Activated CD4-positive, alpha-beta T cell treated with anti-CD3 and anti-CD28 coated beads for 4 hours (primary cell): ENCODE measurements around the gene IL1RAPL2.
"Not testable (repeated sequence)": the region's sequence is repeated elsewhere in the genome, so short reads cannot be mapped to it uniquely, and the experiment has no call there.

Experiments used
- DNase-seq, 2 donors: peaks; one replicate each; pipeline ENCODE4 v3.0.0-alpha.2; 2020

IL1RAPL2 gene

GRCh38 chrX:105191878-105192277 lies 625.9 kb downstream of the IL1RAPL2 start:
- no peak for DNase-seq

DNA sequence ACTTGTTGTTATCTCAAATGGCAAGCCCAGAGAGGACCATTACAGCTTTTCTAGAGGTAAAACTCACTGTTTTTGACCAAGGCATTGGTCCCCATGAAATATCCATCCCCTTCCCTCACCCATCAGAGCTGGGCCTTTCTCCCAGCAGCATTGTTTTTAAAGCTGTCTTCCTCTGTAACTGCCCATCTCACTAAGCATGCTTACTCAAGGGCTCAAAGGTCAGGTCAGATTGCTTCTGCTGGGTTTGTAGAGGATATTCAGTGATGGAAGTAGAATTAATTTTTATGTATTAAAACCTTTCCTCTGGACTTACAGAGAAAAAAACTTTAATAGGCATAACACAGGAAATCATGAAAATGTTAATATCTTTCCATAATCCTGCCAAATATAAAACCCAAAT lies 643.4 kb downstream of the IL1RAPL2 start:
- no peak for DNase-seq

- DNase-seq, result no peak
Observed at GRCh38 chrX:105210258-105210657, 644.3 kb downstream of the IL1RAPL2 start.

- DNase-seq, result no peak
Observed at GRCh38 chrX:105211066-105211575, 645.1 kb downstream of the IL1RAPL2 start.

DNA sequence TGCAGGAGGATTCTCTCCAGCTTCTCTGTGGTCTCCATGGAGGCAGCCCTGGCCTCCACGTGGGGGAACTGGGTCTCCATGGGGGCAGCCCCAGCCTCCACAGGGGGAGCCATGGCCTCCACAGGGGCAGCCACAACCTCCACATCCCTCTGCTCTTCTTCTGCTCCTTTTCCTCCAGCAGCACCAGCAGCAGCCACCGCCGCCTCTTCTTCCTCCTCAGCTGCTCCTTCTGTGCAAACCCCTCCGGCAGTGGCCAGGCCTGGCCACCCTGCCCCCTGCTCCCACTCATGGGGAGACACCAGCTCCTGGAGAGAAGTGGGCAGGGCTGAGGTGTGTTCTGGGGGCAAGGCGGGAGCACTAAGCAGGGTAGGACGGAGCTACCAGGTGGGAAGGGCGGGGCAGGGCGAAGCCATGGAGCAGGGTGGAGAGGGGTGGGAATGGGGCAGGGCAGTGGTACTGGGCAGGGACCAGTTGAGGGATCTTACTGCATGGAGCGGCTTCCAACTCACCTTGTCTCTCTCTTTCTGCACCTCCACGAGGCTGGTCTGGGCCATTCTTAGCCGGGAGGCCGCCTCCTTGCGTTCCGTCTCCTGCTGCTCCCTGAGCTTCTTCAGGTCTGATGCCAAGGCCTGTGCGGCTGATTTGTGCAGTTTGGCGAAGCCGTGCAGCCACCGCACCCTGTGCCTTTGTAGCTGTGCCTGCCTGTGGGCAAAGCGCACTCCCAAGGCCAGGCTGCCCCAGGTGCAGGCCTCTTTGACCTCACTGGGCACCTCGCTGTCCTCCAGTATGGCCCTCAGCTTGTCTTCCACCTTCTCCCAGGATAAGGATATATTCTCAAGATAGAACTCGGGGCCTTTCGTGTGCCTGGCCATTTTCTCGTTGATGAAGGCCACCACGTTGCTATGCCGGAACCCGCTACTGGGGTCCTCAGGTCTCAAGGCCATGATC lies 653.7 kb downstream of the IL1RAPL2 start:
- no peak for DNase-seq

- DNase-seq, result no peak
Observed at GRCh38 chrX:105220636-105221035, 654.6 kb downstream of the IL1RAPL2 start, which contains the start of gene TEX13A. Gene TEX13A, minus strand, starts transcription at chrX:105220694. Its CDS starts 297 bp downstream, at chrX:105220397.

DNA sequence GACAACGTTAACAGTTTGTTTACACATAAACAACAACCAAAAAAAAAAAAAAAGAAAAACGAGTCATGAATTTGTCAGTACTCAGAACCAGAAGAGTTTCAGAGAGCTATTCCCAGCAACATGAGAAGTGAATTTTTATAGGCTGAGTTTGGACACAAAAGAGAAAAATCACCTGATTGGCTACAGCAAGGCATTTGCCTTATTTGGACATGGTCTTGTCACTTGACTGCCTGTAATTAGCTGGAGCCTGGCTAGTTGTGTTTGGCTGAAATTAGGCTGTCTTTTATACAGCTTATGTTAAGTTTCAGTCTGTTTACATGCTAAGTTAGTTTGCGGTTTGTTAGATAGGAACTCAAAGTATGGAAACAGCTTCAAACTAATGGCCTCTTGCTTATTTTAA lies 655.4 kb downstream of the IL1RAPL2 start:
- DNase-seq, result no peak

GRCh38 chrX:105226499-105226898 lies 660.5 kb downstream of the IL1RAPL2 start:
- no peak for DNase-seq

DNA sequence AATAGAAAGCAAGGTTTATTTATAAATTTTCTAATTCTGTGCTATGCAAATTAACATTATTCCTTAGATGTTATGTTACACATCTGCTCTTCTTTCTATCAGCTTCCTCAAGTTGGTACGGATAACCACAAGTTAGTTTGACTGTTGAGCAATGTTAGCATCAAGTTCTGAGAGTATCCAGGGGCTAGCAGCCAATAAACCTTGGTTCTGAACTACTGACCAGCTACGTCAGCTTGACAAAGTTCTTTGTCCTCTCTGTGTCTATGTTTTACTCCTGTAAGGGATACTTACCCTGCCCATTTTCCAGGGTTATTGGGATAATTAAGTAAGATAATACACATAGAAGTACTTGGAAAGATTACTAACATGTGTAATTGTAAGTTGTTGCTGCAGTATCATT lies 662.6 kb downstream of the IL1RAPL2 start:
- no peak for DNase-seq

DNA sequence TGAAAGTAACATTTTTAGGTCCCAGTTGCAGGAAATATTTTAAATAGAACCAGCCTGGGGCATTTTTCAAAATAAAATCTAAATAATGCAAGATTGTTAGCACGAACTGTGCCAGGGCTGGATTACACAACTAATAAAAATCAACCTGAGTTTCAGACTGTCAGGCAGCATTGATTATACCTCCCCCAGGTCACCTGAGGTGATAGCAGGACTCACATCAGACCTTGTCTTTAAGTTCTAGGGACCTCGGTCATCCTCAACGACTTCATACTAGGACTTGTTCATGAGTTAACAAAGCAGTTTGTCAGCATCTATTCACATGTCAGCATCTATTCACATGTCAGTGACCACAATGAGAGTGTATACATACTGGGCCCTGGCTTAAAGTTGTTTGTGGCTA lies 663.1 kb downstream of the IL1RAPL2 start:
- DNase-seq, result no peak

DNA sequence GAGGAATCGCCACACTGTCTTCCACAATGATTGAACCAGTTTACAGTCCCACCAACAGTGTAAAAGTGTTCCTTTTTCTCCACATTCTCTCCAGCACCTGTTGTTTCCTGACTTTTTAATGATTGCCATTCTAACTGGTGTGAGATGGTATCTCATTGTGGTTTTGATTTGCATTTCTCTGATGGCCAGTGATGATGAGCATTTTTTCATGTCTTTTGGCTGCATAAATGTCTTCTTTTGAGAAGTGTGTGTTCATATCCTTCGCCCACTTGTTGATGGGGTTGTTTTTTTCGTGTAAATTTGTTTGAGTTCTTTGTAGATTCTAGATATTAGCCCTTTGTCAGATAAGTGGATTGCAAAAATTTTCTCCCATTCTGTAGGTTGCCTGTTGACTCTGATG lies 671.4 kb downstream of the IL1RAPL2 start:
- not testable (repeated sequence) for DNase-seq

- DNase-seq, result no peak
Observed at GRCh38 chrX:105241056-105241455, 675.1 kb downstream of the IL1RAPL2 start.

DNA sequence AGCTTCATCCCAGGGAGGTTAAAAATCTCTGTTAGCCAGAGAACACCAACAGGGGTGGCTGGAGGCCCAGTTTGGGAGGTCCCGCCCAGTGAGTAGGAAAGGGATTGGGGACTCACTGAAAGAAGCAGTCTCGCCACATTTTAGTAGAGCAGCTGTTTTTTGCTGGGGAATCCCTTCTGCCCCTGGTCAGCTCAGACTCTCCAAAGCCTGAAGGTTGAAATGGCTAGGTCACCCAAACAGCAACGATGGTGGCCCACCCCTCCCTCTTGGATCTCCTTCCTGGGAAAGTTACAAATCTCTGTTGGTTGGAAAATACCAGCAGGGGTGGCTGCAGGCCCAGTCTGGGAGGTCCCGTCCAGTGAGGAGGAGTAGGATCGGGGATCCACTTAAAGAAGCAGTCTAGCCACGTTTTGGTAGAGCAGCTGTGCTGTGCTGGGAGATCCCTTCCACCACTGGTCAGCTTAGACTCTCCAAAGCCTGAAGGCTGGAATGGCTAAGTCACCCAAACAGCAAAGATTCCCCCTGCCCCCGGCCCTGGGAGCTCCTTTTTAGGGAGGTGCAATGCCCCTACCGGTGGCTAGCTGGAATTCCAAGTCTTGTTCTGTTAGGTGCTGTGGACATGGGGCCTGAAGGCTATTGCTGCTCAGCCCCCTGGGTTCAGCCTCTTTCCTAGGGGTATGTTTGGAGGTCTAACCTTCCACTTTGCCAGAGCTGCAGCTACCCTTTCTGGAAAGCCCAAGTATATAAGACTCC lies 694.5 kb downstream of the IL1RAPL2 start:
- DNase-seq, result no peak

DNA sequence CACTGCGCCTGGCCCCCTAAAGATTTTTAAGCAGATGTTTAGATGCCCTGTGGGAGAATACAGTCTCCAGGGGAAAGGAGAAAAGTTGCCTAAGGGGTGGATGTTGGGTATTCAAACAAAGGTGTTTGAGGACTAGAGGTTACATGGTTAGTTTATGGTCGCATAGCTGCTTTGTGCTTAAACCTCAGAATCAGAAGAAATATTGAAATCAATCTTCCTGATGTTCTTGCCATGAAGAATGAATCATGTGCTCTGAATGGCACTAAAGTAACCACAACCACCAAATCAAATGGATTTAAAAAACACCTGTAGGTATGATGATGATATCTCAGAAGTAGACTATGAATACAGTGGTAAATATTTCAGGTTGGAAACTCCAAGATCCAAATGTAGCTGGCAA lies 697.2 kb downstream of the IL1RAPL2 start:
- no peak for DNase-seq

- DNase-seq, result no peak
Observed at GRCh38 chrX:105263801-105264200, 697.8 kb downstream of the IL1RAPL2 start.

DNA sequence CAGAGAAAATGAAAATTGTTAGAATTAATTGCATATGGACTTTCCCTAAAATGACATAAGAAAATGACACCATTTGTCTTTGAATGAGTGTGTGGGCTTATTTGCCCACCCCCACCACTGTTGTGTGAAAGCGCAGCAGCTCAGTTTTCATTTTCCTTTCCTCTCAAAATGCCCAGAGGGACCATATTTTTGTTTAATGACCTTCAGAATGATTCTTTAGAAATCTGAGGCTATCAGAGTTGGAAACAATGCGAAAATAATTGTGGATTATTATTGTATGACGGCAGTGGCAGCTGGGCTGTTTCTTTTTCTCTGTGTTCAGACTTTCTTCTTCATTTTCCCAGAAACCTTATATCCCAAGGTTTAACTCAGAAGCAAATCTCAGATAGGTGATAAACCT lies 699.1 kb downstream of the IL1RAPL2 start:
- DNase-seq, result no peak

- no peak for DNase-seq
Observed at GRCh38 chrX:105266456-105266855, 700.5 kb downstream of the IL1RAPL2 start.

- DNase-seq, result no peak
Observed at GRCh38 chrX:105267167-105267566, 701.2 kb downstream of the IL1RAPL2 start.

GRCh38 chrX:105269386-105269785 lies 703.4 kb downstream of the IL1RAPL2 start:
- DNase-seq, result no peak

- DNase-seq, result no peak
Observed at GRCh38 chrX:105273326-105273725, 707.3 kb downstream of the IL1RAPL2 start.

DNA sequence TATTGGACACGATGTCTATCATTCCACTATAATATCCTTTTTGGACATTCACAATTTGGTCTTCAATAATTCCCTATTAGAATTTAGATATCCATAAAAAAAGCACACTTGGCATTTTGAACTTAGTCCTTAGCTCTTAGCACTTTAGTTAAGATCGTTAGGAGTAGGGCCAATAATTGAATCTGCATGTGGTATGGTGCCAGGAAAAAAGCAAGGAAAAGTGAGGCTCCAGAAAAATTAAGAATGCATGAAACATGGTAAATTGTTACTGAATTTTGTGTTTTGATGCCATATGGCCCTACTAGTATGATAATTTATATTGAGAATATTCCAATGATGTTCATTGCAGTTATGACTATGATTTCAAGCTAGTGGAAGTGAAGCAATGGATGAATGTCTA lies 708.1 kb downstream of the IL1RAPL2 start:
- DNase-seq, result no peak

DNA sequence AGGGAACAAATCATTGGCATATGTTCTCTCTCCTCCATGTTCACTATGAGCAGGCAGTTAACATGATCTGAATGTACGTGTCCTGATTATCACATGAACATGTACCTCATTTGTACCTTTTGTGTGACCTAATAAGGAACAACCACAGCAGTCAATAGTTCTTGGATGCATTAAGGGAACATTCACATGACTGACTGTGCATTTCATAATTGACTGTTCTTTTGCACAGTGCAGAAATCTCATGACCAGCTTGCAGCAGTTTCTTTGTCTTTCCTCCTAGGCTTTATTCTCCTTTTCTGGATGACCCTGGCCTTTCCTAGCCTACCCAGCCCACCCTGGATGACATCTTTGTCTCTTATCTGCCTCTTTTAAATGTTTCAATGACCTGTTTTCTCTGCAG lies 711.1 kb downstream of the IL1RAPL2 start:
- no peak for DNase-seq

DNA sequence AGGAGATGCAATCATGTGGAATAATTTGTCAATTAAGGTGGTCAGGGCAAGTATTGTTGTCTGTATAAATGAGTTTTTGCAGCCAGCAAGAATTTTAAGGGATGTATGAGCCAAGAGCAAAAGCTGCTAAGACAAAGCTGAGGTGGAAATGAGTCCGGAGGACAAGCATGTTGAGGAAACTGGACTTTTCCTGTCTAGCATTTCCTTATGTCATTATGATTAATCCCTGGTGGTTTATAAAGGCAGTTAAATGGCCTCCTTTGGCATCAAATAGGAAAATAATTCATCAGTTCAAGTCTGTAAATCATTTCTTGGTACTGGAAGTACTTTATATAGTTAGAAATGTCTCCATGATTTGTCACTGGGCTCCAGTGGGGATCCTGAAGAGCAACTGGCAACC lies 716.1 kb downstream of the IL1RAPL2 start:
- no peak for DNase-seq

DNA sequence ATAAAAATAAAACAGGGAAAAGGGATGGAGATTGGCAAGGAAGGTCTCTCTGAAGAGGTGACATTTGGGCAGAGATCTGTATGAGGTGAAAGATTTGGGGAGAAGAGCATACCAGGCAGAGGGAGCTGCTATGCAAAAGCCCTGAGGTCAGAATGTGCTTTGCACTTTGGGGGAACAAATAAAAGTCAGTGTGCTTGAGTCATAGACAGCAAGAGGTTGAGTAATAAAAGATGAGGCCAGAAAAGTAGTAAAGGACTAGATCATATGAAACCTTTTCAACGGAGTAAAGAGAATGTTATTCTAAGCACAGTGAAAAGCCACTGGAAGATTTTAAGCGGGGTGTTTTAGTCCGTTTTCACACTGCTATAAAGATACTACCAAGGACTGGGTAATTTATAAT lies 731.0 kb downstream of the IL1RAPL2 start:
- no peak for DNase-seq
